NK-92 treated with Interleukin-12 subunit alpha and Interleukin-12 subunit beta, amount 100 ng/mL, for 24 hours (cell line): Measurements from ENCODE around the gene EDN1.
"Not testable (repeated sequence)": the region's sequence is repeated elsewhere in the genome, so short reads cannot be mapped to it uniquely, and the experiment has no call there.

Experiments
- DNase-seq: peaks from one replicate; lab custom pipeline; 2025; lab: John Stamatoyannopoulos, UW

Gene EDN1

DNA sequence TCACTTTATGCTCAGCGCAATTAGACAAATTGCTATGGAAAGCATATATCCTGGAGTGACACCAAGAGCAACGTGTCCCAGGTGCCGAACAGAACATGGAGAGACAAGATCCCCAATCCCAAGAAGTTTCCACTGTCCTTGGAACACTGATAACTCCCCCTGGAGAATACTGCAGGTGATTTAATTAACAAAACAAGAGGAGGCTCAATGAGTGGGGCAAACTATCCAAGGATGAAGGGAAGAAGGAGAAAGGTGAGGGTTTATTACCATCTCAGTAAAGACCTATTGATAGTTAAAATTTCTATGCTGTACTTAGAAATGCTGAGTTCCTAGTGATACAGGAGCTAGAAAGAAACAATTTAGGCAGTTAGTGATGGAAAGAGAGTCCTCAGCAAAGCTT, 35.7 kb downstream of the EDN1 start:
- no peak for DNase-seq

DNA sequence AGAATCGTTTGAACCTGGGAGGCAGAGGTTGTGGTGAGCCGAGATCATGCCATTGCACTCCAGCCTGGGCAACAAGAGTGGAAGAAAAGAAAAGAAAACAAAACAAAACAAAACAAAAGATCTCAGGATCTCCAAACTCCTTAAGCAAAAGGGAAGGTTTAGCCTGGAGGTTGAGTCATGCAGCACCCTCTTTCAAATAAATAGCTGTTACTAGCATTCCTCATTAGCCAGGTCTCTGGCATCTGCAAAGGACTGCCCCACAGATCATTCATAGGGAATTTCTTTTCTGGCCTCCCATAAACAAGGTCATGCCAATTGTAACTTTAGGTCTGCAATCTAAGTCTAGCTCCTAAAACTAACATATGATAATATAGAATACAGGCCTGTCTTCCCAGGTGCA, 37.2 kb downstream of the EDN1 start:
- no peak for DNase-seq

DNA sequence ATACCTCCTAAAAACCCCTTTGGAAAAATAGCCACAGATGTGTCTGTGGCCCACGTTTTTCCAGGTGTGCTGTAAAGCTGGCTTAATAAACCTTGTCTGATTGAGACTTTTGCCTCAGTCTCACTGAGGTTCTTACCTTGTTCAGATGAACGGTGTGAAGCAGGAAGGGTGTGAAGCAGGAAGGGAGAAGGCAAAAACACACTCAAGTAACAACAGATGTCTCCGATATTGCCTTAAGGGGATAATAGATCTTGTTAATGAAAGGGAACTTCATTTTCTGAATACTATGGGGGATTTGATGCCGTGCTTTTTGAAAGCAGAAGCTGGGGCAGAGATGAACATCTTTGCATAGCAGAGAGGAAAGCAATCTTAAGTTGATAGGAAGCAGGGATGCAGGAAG, 37.8 kb downstream of the EDN1 start:
- no peak for DNase-seq

DNA sequence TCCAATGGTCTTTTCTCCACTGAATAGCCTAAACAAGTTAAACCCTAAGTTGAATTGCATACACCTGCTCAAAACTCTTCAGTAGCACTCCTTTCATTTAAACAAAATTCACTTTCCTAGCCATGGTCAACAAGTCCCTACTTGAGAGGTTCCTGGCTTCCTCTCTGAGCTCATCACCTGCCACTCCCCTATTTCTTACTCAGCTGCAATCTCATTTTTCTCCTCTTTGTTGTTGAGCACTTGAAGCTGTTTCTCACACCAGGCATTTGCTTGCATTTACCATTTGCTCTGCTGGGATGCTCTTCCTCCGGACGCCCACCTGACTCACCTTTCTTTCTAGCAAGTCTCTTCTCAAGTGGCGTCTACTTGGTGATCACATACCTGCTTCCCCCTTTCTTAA, 38.5 kb downstream of the EDN1 start:
- no peak for DNase-seq

DNA sequence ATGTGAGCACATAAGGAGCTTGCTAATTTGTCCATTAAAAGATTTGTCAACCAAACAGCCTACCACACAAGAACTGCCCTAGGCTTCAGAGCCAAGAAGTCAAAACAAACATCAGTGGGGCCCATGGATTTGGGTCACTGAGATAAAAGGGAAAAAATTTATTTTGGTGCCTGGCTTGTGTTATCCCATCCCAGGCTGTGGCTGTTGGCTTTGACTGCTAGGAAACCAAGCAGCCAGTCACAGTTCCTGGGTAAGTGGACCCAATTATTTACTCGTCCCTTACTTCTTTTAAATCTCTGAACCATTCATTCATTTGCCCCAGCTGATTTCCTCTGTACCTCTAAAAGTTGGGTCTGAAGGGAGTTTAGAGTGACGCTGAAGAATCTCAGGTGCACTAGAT, 41.3 kb downstream of the EDN1 start:
- DNase-seq = no peak

DNA sequence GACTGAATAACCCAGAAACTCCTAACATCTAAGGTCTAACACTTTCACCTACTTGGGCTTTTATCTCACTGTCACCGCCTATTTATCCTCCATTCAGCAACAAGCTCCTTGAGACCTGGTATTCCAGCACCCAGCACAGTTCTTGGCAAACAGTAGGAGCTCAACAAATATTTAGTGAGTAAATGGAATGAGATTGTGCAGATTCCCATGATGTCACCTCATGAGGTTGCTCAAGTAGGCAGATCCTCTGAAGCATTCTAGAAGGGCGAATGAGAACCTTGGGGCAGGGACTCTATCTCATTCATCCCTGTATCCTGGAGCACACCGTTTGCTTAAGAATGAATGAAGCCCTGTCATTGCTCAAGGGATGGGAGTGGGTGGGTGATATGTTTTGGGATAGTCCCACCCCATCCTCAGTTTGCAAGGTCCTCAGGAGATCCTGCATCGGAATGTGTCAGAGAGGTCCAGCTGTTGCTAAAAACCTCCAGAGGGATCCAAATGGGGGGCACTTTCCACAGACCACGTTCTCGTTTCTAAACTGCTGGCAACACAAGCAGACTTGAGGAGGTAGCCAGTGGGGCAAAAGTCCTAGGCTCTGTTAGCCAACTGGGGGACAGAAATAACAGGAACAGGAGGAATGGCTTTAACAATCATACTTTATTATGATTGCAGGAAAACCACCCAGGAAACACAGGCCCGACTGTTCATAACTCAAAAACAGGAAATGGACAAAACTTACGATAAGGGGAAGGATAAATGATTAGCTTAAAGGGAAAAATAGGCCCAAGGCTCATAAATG, 42.0 kb downstream of the EDN1 start:
- no peak for DNase-seq

DNA sequence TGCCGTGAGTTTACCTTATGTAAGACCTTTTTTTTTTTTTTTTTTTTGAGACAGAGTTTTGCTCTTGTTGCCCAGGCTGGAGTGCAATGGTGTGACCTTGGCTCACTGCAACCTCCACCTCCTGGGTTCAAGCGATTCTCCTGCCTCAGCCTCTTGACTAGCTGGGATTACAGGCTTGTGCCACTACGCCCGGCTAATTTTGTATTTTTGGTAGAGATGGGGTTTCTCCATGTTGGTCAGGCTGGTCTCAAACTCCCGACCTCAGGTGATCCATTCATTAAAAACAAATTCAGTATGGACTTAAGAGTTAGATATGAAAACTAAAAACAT, 42.6 kb downstream of the EDN1 start:
- DNase-seq = not testable (repeated sequence)

DNA sequence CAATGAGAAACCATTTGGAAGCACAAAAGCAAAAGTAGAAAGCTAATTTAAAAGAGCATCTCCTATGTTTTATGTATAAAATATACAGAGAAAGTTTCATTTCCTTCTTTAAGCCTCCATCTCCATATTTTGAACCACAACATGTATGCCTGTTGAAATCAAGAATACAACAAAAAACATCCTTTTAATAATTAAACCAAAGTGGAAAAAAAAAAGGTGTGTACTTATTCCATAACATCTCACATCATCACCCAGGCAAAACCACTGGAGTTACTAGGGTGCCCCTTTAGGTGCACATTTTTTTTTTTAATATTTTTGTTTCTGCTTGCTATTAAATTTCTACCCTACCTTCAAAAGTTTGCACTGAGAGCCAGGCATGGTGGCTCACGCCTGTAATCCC, 43.0 kb downstream of the EDN1 start:
- no peak for DNase-seq

DNA sequence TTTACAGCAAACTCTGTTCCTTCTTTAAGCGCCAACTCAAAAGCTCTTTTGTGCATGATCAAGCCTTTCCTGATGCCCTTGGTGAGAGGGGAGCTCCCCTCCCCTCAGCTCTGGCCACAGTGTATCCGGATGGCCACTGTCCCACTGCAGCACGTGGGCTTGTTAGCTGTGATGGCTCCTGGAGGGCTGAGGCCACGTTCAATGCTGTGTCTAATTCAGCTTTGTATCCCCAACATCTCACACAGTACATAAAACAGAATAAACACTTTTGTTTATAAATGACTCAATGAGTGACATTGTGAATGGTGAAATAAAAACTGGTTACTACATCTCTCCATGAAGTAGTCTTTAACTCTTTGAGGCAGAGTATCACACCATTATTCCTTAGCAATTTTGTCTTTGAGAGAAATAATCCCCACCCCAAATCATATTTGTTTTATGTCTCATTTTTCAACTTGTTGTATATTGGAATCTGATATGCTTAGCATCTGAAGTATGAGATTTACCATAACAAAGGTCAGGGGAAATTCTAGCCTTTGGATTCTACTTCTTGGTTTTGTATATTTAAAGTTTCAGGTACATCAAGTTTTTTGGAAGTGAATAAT, 44.5 kb downstream of the EDN1 start:
- no peak for DNase-seq

DNA sequence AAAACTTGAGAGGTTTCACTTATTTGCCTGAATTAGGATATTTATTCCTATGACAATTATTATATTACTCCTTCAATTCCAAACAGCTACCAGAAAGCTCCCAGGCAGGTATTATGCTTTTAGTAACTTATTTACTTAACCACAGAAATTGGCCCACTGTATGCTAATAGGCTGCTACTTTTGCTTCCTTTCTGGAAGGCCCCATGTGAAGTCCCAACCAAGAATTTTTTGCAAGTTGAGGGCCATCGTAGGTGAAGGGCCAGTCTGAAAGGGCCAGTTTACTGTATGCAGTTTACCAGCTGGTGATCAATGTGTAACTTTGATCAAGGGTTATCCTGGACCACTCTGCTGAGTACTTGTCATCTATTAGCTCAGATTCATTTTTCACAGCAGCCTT, 45.0 kb downstream of the EDN1 start:
- DNase-seq = no peak

DNA sequence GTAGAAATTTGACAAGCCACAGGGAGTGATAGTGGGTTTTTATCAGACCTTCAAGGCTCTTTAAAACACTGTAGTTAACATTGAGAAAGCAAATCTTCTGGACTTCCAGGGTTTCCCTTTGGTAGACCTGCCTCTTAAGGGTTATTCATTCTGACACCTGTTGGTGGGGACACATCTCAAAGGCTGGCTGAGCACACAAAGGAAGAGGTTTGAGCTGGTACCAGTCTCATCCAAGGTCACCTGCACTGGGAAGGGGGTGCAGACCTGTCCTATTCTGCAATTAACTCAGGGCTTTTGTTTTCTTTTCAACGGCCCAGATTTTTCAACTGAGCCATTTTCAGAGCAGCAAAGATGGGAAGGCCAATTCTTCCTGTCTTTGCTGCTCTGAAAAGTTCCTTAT, 45.6 kb downstream of the EDN1 start:
- DNase-seq = no peak

DNA sequence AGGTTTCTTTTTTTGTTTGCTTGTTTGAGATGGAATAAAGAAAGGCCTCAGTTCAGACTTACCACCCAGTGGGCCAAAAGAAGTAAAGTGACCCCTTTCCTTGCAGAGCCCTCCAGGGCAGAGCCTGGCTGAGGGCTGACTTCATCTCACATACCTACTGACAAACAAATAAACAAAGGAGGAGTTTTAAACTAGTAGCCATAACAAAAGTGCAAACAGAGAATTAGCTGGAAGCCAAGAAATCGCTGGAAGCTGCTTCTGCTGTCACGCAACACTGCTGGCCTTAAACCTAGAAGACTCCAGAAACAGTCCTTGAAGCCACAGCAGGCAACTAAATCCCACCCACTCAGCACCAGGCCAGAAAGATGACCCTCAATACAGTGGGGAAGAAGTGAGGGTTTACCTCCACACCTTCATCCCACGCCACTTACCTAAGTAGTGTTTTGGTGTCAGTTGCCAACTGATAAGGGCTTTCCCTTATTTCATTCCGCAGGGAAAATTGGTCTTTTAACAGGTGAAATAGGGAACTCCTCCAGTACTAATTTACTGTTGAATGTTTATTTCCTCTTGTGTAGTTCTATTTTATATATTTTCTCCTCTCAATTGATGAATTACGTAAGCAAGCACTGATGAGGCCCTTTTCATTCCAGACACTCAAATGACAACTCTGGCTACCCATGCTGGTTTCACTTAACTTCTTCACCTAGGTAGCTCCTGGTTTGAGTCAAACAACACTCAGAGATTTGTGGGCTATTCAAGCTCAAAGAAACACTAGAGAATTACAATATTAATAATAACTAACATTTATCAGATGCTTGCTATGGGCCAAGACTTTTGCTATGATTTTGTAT, 46.2 kb downstream of the EDN1 start:
- no peak for DNase-seq

DNA sequence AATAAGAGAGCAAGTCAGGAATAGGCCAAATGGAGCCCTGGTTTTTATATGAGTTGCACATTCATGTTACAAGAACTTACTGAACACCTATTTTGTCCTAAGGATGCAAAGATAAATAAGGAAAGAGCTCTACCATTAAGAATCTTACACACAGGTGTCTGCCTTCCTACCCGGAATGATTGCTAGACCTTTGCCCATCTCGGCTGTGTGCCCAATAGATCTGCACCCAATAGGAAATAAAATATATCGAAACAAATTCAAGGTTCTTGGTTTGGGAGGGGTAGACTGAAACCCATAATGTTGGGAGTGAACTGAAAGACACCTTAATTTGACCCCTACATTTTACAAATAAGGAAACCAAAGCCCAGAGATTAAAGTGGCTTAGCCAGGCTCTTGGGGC, 48.9 kb downstream of the EDN1 start:
- no peak for DNase-seq

DNA sequence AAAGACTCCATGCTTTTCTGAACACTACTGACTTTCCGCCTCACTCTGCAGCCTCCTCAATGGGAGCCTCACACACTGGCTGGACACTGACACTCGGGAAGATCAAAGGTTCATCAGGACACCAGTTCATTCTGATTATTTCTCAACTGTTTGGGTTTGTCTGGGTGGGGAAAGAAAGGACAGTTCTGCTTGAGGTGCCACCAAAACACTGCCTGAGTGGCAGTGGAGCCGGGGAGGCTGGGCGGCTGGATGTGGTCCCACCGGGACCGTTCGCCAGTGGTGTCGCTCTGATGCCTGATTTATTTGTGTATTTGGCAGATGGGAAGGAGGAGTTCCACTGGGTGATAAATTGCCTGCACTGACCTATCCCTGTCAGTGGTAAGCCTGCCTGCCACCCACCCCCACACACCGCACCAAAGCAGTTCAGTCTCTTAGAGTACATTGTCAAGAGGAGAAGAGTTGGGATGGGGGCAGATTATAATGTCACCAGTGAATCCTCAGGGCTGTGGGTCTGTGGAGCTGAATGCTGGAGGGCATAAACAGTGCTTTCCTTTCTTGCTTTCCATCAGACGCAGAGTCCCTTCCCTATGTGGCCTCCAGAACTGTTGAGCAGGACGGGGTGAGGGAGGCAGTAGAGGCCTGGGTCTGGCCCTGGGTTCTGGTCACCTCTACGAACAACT, 49.8 kb downstream of the EDN1 start:
- DNase-seq = no peak

DNA sequence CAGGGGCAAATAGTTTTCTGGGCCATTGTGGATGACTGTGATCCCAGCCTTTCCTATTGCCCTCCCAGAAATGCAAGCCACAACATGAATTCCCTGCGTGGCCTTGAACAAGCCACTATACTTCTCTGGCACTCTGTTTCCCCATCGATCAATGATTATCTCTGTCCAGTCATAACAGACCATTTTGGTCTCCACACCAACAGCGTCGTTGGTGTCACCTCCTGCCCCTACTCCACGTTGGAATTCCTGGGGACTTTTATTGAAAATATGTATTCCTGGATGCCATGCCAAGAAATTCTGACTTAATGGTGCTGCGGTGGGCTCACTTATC, 50.3 kb downstream of the EDN1 start:
- DNase-seq = no peak

DNA sequence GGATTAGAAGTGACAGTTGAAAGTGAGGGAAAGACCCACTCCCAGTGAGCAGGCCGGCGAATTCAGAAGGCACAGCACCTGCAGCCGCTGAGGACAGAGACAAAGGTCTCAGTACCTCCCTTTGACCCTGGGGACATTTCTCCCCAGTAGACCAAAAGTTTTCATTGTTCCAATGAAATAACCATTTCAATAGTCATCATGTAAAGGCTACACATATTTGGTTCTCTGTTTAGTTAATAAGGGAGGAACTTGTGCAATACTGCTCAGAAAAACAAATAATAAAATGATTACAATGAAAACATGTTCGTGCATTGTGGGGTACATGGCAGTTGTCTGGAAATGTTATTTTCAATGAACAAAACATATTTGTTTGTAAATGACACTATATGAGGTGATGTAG, 52.5 kb downstream of the EDN1 start:
- DNase-seq = no peak

DNA sequence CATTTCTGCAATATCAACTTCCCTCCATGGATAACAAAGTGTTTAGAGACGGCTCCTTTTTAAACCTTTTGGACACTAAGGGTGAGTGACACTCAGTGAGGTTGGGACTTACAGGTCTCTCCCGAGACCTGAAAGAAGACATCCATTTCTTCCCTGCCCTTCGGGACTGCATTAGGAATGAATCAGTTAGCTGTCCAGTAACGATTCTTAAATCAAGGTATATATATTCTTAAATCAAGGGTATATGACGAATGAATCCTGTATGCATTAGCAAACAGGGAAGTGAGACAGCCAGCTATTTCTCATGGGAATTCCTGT, 52.9 kb downstream of the EDN1 start:
- DNase-seq = no peak

DNA sequence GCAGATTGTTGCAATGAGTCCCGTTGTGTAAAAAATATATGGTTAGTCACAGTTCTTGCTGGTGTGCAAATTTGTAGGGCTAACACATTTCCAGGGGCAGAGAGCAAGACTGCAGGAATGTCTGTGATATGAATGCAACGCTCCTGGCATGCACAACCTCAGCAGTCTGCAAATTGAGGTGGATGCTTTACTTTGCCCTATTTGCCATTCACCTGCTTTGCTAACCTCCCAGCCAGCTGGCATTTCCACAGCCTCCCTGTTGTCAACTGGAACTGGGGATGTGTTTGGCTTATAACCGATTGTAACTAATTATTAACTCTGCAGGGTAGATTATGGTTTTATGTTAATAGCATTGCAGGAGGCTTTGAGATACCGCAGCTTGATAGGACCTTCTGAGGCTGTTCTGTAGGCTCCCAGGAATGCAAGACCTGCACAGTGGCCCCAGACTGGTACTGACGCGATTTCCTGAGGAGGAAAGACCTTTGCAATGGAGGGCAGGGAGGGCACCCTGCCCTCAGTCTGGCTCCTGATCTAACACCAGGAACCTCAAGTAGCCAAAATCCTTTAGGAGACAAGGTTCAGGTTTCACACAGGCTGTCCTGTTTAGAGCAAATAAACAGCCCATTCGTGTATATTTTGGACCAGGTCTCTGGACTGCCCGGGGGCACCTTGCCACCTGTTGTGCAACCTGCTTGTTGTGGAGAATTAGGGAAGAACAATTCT, 53.4 kb downstream of the EDN1 start:
- DNase-seq = no peak

DNA sequence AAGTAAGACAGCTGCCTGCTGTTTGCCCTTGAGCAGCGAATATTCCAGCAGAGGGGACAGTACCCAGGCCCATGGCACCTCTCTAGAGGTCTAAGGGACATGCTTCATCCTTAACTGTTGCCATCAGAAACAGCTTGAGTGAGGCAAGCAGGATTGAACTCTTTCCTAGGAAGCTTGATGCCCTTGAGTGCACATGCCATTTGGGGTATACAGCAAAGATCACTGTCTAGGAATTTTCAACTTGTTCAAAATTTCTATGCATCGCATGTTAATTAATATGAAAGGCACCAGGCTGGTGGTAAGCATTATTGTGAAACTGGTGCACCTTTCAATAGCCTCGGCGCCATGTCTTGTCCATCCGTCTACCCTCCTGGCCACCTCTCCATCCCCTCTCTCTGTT, 54.1 kb downstream of the EDN1 start:
- no peak for DNase-seq

DNA sequence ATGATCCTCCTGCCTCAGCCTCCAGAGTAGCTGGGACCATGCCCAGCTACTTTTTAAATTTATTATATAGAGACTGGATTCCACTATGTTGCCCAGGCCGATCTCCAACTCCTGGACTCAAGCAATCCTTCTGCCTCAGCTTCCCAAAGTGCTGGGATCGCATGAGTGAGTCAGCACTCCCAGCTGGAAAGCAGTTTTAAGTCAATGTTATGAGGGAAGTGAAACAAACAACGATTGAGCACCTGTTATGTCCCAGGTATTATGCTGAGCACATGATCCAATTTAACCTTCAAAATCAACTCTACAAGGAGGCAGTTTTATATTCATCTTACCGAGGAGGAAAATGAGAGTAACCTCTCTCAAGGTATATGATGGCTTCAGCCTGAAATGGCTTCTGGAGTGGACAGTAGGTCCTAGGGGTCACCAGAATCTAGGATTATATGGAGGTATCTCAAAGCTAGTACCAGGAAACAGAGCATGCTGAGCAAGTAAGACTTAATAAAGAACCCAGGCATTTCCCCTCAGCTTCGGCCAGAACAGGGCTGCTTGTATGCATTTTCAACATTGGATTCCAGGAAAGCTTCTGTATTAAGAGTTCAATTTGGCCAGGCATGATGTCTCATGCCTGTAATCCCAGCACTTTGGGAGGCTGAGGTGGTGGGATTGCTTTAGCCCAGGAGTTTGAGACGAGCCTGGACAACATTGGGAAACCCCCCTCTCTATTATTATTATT, 55.0 kb downstream of the EDN1 start:
- DNase-seq = no peak

DNA sequence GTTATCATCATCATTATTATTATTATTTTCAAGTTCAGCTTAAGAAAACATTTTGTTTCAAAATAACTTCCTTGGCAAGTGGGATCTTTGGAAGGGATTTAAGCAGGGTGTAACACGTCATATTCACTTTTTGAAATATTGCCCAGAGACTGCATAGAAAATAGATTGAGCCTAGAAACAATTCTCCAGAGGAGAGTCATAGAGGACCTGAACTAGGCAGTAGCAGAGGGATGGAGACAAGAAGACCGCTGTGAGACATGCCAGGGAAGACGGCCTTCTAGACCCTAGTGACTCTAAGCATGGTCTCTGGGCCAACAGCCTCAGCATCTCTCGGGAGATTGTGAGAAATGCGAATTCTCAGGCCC, 55.5 kb downstream of the EDN1 start:
- no peak for DNase-seq
